Heart right ventricle (tissue), 16 donors: ENCODE data around the gene CCL27. TPM values are rescaled to one million over a fixed set of nuclear protein-coding genes. Genes with fewer than 3 reads are reported as not detected.

Experiments
- ATAC-seq, 8 donors: fragments of 200-7000 bp; cut with Tn5 transposase; one replicate each; pipeline ENCODE4 v1.9.1; 2020; ENCODE audit warnings: mild to moderate bottlenecking in 8 of 8, moderate library complexity in 8 of 8, moderate number of reproducible peaks in 1 of 8
- DNase-seq, 2 donors: peaks; one replicate each; pipeline ENCODE4 v3.0.0-alpha.2; 2020
- H3K27ac ChIP-seq, 10 donors: fragments of 200-600 bp; sonication (generic) in 2 of 10; one replicate each; pipeline versions ENCODE4 v1.5.0 to v1.8.0; 2020 to 2022; ENCODE audit warnings: mild to moderate bottlenecking in 3 of 10
- H3K27me3 ChIP-seq, 7 donors: fragments of 200-600 bp; one replicate each; pipeline ENCODE4 v1.8.0; 2021 to 2022; ENCODE audit warnings: mild to moderate bottlenecking in 2 of 7
- H3K36me3 ChIP-seq, 9 donors: fragments of 200-600 bp; sonication (generic) in 1 of 9; one replicate each; pipeline versions ENCODE4 v1.5.0 to v1.8.0; 2020 to 2022; ENCODE audit warnings: mild to moderate bottlenecking in 2 of 9
- H3K4me1 ChIP-seq, 9 donors: fragments of 200-600 bp; sonication (generic) in 1 of 9; one replicate each; pipeline versions ENCODE4 v1.5.0 to v1.8.0; 2020 to 2022; ENCODE audit warnings: mild to moderate bottlenecking in 4 of 9
- H3K4me3 ChIP-seq, 10 donors: fragments of 200-600 bp; sonication (generic) in 2 of 10; one replicate each; pipeline versions ENCODE4 v1.5.0 to v1.8.0; 2020 to 2022; ENCODE audit warnings: mild to moderate bottlenecking in 7 of 10, moderate library complexity in 2 of 10
- H3K9me3 ChIP-seq, 11 donors: fragments of 200-600 bp in 10 of 11; sonication (generic) in 2 of 11; one replicate each; pipeline versions ENCODE4 v1.5.0 to v1.8.0; 2013 to 2022; ENCODE audit warnings: mild to moderate bottlenecking in 2 of 11, control low read depth in 1 of 11, moderate library complexity in 1 of 11
- WGBS, 2 donors: extraction: QIAGEN DNeasy Blood & Tissue Kit; methylation state at CpG; one replicate each; pipeline ENCODE4 v1.1.7; 2013; ENCODE audit warnings: inconsistent platforms in 1 of 2; 5-methylcytosine and 5-hydroxymethylcytosine counted together
- intact Hi-C, 10 donors: fragments of 100-400 bp; cut with DNase I; formaldehyde crosslinking; loops; one replicate each; pipeline versions ENCODE4 v1.11.1 to v1.14.2; 2022
- polyA plus RNA-seq, 2 donors: library from polyadenylated mRNA; stranded (reverse); fragments of 200-250 nt; gene quantifications; one replicate each; pipeline ENCODE4 v1.2.3, GENCODE V29; 2013
- total RNA-seq, 10 donors: library from RNA; stranded (reverse); fragmentation: NEBNext Ultra II Directional in 3 of 10; extraction: Animal tissue kit (Norgen Biotek cat#: 25700) in 3 of 10; gene quantifications; one replicate each; pipeline versions ENCODE4 v1.2.1 to v1.2.4, GENCODE V29; 2021 to 2023
- TF ChIP-seq, protein P1 (sequence below), 9 donors: fragments of 200-600 bp; sonication (generic) in 2 of 9; IDR thresholded peaks; one replicate each; pipeline versions ENCODE4 v1.5.0 to v1.8.0; 2021 to 2022; ENCODE audit warnings: antibody characterized with exemption in 9 of 9, mild to moderate bottlenecking in 5 of 9, moderate library complexity in 1 of 9
- donor health status: Arrhythmogenic right ventricular cardiomyopathy.
- donor health status: ischemic (EF 13 %, LVEDD 7.1; RV severe dilation, severe dysfunction).
- donor health status: healthy with polysubstance abuse.
- donor health status: DM: no; HTN: yes; CAD: no.
- donor health status: DM: no; HTN: no; CAD: no.
- donor health status: ischemic (EF 25% LVEDD 6.9; RV normal size, moderate dysfunction).
- donor health status: ischemic (EF 25% LVEDD 5.7; RV mildly dilated, moderate dysfunction).
- donor health status: healthy.
- donor health status: DM: yes; HTN: yes; CAD: no.
- donor health status: Ischemic cardiomyopathy.
- donor health status: ischemic (EF 35%, LVEDD 5.7; RV mildly dilated, moderate dysfunction).
- donor health status: nonischemic (EF 11% LVEDD 7.7; RV severe dilation, severe dysfunction).
- donor health status: DM: yes; HTN: yes; CAD: no.
- donor health status: PGD.
- donor health status: ischemic (EF 29% LVEDD 5.4; RV normal size, mild dysfunction).
- donor health status: nonischemic (EF 23%, LVEDD 6.1; RV moderate dilation, normal function).

Gene CCL27
- total and polyA plus RNA-seq, 12 donors = 0.44 to 0.45 TPM; not detected in 10

- TF ChIP-seq, protein P1, sequence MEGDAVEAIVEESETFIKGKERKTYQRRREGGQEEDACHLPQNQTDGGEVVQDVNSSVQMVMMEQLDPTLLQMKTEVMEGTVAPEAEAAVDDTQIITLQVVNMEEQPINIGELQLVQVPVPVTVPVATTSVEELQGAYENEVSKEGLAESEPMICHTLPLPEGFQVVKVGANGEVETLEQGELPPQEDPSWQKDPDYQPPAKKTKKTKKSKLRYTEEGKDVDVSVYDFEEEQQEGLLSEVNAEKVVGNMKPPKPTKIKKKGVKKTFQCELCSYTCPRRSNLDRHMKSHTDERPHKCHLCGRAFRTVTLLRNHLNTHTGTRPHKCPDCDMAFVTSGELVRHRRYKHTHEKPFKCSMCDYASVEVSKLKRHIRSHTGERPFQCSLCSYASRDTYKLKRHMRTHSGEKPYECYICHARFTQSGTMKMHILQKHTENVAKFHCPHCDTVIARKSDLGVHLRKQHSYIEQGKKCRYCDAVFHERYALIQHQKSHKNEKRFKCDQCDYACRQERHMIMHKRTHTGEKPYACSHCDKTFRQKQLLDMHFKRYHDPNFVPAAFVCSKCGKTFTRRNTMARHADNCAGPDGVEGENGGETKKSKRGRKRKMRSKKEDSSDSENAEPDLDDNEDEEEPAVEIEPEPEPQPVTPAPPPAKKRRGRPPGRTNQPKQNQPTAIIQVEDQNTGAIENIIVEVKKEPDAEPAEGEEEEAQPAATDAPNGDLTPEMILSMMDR (IDR thresholded peaks at IDR 0.05) = no peak
- DNase-seq = no peak
- intact Hi-C loops = no loop called here
Observed at GRCh38 chr9:34669809-34670562, 7.5 kb upstream of the CCL27 start.

DNA sequence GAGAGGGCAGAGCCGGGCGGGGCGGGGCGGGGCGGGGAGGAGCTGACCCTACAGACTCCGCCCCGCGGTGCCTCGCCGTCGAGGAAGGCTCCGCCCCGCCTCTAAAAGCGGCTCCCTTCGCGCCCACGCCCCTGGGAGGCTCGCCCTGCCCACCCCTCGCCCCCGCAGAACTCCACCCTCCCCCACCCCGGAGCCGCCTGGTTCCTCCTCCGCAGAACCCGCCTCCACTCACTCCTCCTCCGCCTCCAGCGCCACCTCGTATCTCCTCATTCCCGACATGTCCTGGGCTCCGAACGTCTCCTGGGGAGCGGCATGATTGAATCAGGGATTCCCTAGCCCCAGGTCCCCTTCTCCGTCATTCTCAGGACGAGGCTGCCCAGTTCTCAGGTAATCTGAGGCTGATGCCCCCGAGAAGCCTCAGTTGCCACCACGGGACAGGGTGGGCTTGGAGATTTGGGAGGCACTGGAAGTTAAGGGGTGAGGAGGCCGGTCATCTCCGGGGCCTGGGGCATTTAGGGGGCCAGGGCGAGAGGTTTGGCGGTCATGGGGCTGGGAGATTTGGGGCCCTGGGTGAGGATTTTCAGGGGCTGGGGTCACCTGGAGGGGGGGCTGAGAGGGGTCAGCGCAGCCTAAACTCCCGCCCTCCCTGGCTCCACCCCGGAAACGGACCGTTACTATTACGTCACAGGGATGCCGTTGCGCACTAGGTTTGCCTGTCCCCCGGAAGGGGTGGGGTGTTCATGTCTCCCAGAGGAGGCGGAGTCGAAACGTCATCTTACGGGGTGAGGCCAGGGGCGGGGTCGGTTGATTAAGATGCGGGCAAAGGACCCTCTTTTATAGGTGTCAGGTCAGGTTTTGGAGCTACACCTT, 3.2 kb upstream of the CCL27 start:
- peaks cover 0 to 44% (median 7%) of the 10 kb centered on the region in 9 donors for H3K36me3 ChIP-seq
- peaks cover 0 to 9% (median 0%) of the 10 kb centered on the region in 11 donors for H3K9me3 ChIP-seq
- TF ChIP-seq, protein P1 (IDR thresholded peaks at IDR 0.05) = no peak
- peaks cover 0 to 29% (median 14%) of the 10 kb centered on the region in 9 donors for H3K4me1 ChIP-seq
- intact Hi-C loops = loop anchor here in 2 of 10 donors (2.0 kb wide), 2 partner anchors 17 to 37 kb away; no protein-coding TSS in a partner anchor
- peak; percentile 90 to 95 (median 92) for ATAC-seq
- WGBS, 2 donors = 1 to 2% methylated on average over 54 to 55 of the region's 55 CpGs
- no peaks in the 10 kb centered on the region for H3K27me3 ChIP-seq
- peak overlapping the region; percentile 77 to 100 (median 97) for H3K27ac ChIP-seq
- H3K4me3 ChIP-seq = peak overlapping the region; percentile 45 to 95 (median 72)
- DNase-seq = peak; percentile 95 to 96

More at GRCh38 chr9:34669809-34670562, 7.5 kb upstream of the CCL27 start:
- H3K4me1 ChIP-seq = peaks cover 0 to 19% (median 5%) of the 10 kb centered on the region in 9 donors
- H3K36me3 ChIP-seq = peaks cover 0 to 16% (median 0%) of the 10 kb centered on the region in 9 donors
- no peak for ATAC-seq
- H3K4me3 ChIP-seq = no peak overlapping the region
- no peak overlapping the region for H3K27ac ChIP-seq
- 95% methylated on average over 5 of the region's 5 CpGs for WGBS, 2 donors
- H3K27me3 ChIP-seq = no peaks in the 10 kb centered on the region
- H3K9me3 ChIP-seq = peaks cover 0 to 9% (median 0%) of the 10 kb centered on the region in 11 donors

DNA sequence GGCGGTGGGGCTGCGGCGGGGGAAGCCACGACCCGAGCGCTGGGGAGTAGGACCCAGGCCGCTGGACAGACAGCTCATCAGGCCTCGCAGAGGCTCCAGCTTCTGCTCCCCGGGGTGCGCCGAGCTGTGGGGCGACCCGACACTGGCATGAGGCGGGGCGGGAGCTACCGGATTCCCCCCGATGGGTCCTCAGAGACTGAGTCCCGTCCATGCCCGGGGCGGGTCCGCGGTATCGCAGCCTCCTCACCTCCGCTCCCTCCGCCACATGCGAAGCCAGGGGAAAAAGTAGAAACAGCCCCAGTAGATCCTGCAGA, 2.6 kb upstream of the CCL27 start:
- intact Hi-C loops = loop anchor here in 1 of 10 donors (2.0 kb wide), 1 partner anchor 16 kb away; no protein-coding TSS in a partner anchor
- Histone ChIP-seq H3K9me3 (peaks cover 0 to 8% (median 0%) of the 10 kb centered on the region in 11 donors), H3K4me3 (peak overlapping the region; percentile 45 to 95 (median 72)), H3K27ac (peak overlapping the region; percentile 38 to 100 (median 97)), H3K36me3 (peaks cover 0 to 50% (median 12%) of the 10 kb centered on the region in 9 donors), H3K4me1 (peaks cover 0 to 29% (median 14%) of the 10 kb centered on the region in 9 donors), H3K27me3 (no peaks in the 10 kb centered on the region)
- TF ChIP-seq, protein P1 (IDR thresholded peaks at IDR 0.05) = peak in 2 of 9 donors; percentile 13 to 27
- 2 to 3% methylated on average over 21 to 26 of the region's 26 CpGs for WGBS, 2 donors
- DNase-seq (no peak), ATAC-seq (peak in 4 of 8 donors; percentile 1 to 9 (median 3))
